KMS-11 (cell line): ENCODE measurements around the gene CASTOR1.

Experiments
- H2AFZ ChIP-seq: fragments of 200-600 bp; sonication (generic); 2 replicates; pipeline ENCODE4 v1.6.1; 2016; ENCODE audit warnings: antibody characterized with exemption, mixed run types, low read depth
- H3K27ac ChIP-seq: fragments of 200-600 bp; sonication (generic); 2 replicates; pipeline ENCODE4 v1.6.1; 2016; ENCODE audit warnings: mild to moderate bottlenecking, mixed run types
- H3K27me3 ChIP-seq: fragments of 200-600 bp; sonication (generic); 2 replicates; pipeline ENCODE4 v1.6.1; 2017; ENCODE audit warnings: mild to moderate bottlenecking, low read depth, mixed run types, moderate library complexity; ENCODE audit not compliant: insufficient read depth
- H3K36me3 ChIP-seq: fragments of 200-600 bp; sonication (generic); 2 replicates; pipeline ENCODE4 v1.6.1; 2017; ENCODE audit warnings: mild to moderate bottlenecking, mixed run types; ENCODE audit not compliant: insufficient read depth
- H3K4me1 ChIP-seq: fragments of 200-600 bp; sonication (generic); 2 replicates; pipeline ENCODE4 v1.6.1; 2016; ENCODE audit warnings: mild to moderate bottlenecking, low read depth, mixed run types; ENCODE audit not compliant: poor library complexity, severe bottlenecking
- H3K4me2 ChIP-seq: fragments of 200-600 bp; sonication (generic); 2 replicates; pipeline ENCODE4 v1.7.0; 2016; ENCODE audit warnings: mild to moderate bottlenecking, mixed run types
- H3K4me3 ChIP-seq: fragments of 200-600 bp; sonication (generic); IDR thresholded peaks from 2 replicates; pipeline ENCODE4 v1.6.1; 2017; ENCODE audit warnings: low read depth, low read length, mixed read lengths; ENCODE audit not compliant: insufficient read depth
- H3K79me2 ChIP-seq: fragments of 200-600 bp; sonication (generic); 2 replicates; pipeline ENCODE4 v1.6.1; 2016; ENCODE audit warnings: low read depth, mixed run types; ENCODE audit not compliant: insufficient read depth
- H3K9ac ChIP-seq: fragments of 200-600 bp; sonication (generic); 2 replicates; pipeline ENCODE4 v1.6.1; 2016; ENCODE audit warnings: mild to moderate bottlenecking, mixed run types
- H4K20me1 ChIP-seq: fragments of 200-600 bp; sonication (generic); 2 replicates; pipeline ENCODE4 v1.6.1; 2016; ENCODE audit warnings: mild to moderate bottlenecking, mixed run types; ENCODE audit not compliant: insufficient read depth
- TF ChIP-seq, protein P1 (sequence below): fragments of 200-600 bp; sonication (generic); conservative IDR thresholded peaks from 2 replicates; pipeline ENCODE4 v1.6.1; 2017; ENCODE audit warnings: low read depth, mild to moderate bottlenecking, antibody characterized with exemption, low read length, moderate library complexity, mixed read lengths

Gene CASTOR1

DNA sequence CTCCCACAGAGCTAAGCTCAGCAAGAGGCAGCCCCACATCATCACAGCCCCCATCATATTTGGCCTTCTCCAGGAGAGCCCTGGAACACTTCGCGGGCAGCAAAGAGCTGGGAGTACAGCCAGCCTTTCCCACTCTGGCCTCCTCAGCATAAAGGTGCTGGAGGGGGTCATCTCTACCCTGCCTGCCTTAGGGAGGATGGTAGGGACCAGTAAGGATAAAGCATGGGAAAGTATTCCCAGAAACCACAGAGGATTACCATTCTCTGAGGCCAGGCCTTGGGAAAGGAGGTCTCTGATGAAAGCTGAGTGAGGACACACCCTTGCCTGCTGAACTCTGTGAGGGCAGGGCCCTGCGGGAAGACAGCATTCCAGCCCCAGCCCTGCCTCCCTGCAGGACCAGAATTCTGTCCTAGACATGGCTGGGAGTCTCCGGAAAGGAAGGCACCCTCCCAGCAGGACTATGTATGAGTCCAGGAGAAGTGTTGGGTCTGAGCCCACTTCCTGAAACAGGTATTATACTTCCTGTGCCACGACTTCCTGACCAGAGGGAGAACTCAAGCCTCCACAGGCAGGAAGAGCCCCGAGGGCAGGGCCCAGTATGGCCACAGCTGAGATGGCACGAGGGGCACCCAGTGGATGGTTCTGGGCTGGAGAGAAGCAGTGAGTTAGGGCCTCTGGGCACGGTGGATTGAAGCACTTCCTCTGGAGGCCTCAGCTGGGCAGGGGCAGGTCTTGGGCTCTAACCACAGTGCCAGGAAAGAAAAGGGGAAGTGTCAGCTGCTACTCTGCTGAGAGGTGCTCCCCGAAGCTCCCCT is 12.9 kb upstream of the CASTOR1 start:
- Histone ChIP-seq H4K20me1 (no peaks in the 10 kb centered on the region), H3K36me3 (no peaks in the 10 kb centered on the region), H2AFZ (no peak overlapping the region), H3K4me1 (peaks cover 38% of the 10 kb centered on the region), H3K27ac (no peak overlapping the region), H3K4me3 (no peak overlapping the region), H3K9ac (no peak overlapping the region), H3K4me2 (no peak overlapping the region), H3K79me2 (peaks cover 7% of the 10 kb centered on the region; the same call in 1 of the 2 replicates), H3K27me3 (no peaks in the 10 kb centered on the region)
- TF ChIP-seq, protein P1, sequence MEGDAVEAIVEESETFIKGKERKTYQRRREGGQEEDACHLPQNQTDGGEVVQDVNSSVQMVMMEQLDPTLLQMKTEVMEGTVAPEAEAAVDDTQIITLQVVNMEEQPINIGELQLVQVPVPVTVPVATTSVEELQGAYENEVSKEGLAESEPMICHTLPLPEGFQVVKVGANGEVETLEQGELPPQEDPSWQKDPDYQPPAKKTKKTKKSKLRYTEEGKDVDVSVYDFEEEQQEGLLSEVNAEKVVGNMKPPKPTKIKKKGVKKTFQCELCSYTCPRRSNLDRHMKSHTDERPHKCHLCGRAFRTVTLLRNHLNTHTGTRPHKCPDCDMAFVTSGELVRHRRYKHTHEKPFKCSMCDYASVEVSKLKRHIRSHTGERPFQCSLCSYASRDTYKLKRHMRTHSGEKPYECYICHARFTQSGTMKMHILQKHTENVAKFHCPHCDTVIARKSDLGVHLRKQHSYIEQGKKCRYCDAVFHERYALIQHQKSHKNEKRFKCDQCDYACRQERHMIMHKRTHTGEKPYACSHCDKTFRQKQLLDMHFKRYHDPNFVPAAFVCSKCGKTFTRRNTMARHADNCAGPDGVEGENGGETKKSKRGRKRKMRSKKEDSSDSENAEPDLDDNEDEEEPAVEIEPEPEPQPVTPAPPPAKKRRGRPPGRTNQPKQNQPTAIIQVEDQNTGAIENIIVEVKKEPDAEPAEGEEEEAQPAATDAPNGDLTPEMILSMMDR: no peak

DNA sequence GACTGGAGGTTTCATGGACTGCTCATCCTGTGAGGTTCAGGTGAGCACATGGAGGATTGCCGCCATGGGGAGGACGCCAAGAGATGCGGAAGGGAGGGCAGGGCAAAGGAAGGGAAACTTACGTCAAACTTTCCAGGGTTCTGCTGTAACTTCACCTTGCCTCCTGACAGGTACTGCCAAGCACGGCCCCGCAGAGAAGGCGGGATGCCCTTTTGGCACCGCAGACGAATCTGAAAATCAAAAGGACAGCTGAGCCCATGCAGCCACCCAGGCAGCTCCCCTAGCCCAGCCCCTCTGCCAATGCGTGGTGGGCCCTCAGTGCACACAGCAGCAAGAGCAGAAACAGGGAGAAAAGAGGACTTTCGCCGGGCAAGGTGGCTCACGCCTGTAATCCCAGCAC is 10.0 kb upstream of the CASTOR1 start:
- Histone ChIP-seq H3K36me3 (no peaks in the 10 kb centered on the region), H3K79me2 (no peaks in the 10 kb centered on the region), H3K27ac (no peak overlapping the region), H3K4me2 (no peak overlapping the region), H3K4me3 (no peak overlapping the region), H3K27me3 (no peaks in the 10 kb centered on the region), H4K20me1 (no peaks in the 10 kb centered on the region), H3K4me1 (peaks cover 21% of the 10 kb centered on the region), H2AFZ (no peak overlapping the region), H3K9ac (no peak overlapping the region)
- TF ChIP-seq, protein P1: no peak

DNA sequence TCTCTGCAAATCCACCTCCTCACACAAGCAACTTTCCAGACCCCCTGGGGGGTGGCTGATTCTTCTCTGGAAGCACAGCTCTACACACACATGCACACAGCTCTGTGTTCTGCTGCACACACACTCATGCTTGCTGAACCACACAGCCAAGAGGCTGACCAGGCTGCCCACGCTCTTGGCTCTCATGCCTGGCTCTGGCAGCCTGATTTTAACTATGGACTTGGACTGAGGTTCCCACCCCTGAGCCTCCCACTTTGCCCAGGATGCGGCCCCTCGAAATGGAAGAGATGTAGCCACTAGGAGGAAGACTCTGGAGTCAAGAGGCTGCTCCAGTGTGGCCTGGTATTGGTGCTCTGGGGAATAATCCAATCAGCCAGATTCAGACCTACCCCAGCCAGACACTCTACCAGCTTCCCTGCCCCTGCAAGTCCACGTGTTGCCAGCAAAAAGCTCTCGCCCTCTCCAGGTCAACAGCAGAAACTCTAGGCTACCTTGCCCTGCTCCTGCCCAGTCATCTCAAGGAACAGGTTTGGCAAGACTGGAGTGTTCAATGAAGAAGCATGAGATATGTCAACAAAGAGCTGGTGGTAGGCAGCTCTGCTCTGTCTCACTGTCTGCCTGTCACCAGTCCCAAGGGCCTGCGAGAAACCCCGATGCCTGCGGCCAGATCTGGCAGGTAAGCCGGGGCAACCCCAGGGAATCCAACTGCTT is 8.8 kb upstream of the CASTOR1 start:
- no peak overlapping the region for H2AFZ ChIP-seq
- no peak overlapping the region for H3K4me2 ChIP-seq
- no peaks in the 10 kb centered on the region for H3K79me2 ChIP-seq
- H3K27ac ChIP-seq: no peak overlapping the region
- no peaks in the 10 kb centered on the region for H4K20me1 ChIP-seq
- no peaks in the 10 kb centered on the region for H3K36me3 ChIP-seq
- no peaks in the 10 kb centered on the region for H3K27me3 ChIP-seq
- peaks cover 17% of the 10 kb centered on the region for H3K4me1 ChIP-seq
- no peak overlapping the region for H3K4me3 ChIP-seq
- no peak overlapping the region for H3K9ac ChIP-seq
- TF ChIP-seq, protein P1: no peak

DNA sequence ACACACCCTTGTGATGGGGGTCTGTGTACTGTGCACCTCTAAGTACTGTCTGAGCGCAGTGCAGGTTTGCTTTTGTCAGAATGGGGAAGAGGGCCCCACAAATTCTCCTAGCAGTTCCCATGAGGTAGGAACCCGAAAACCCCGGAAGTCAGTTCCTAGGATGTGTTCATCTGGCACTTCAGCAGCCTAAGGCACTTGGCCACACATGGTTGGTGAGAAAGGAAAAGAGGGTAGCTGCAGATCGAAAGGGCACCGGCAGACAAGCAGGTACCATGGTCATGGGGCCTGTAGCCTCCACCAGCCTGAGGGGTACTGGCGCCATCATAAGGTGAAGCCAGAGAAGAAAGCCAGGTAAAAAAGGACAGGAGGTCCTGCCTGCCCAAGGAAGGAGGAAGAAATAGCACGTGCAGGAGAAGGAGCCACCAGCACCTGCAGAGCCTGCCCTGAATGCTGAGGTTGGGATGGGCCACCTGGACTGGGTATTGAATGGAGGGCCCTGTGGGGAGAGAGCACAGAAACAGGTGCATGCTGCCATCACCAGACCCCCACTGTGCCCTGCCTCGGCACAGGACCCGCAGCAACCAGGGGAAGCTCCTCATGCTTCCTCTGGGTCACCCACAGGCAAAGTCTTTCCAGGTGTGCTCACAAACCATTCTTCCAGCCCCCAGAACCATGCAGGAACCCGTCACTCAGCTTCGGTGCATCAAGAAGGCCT is 8.1 kb upstream of the CASTOR1 start:
- Histone ChIP-seq H3K36me3 (no peaks in the 10 kb centered on the region), H3K9ac (no peak overlapping the region), H3K27me3 (no peaks in the 10 kb centered on the region), H4K20me1 (no peaks in the 10 kb centered on the region), H3K27ac (no peak overlapping the region), H3K4me2 (no peak overlapping the region), H3K79me2 (no peaks in the 10 kb centered on the region), H3K4me3 (no peak overlapping the region), H2AFZ (no peak overlapping the region), H3K4me1 (peaks cover 13% of the 10 kb centered on the region)
- TF ChIP-seq, protein P1: no peak
